Endothelial cell (in vitro differentiated cells): ENCODE data around the gene CASQ1. TPM values are rescaled to one million over a fixed set of nuclear protein-coding genes. Genes with fewer than 3 reads are reported as not detected.

Experiments used
- DNase-seq: peaks from one replicate; pipeline ENCODE4 v3.0.0; 2021; ENCODE audit warnings: low spot score
- H3K27ac Mint-ChIP-seq: one replicate; pipeline ENCODE4 v1.8.0; 2021; ENCODE audit warnings: mixed read lengths, inconsistent platforms; ENCODE audit not compliant: unreplicated experiment
- H3K27me3 Mint-ChIP-seq: one replicate; pipeline ENCODE4 v1.8.0; 2021; ENCODE audit warnings: mild to moderate bottlenecking, moderate library complexity, mixed read lengths, inconsistent platforms; ENCODE audit not compliant: unreplicated experiment
- H3K36me3 Mint-ChIP-seq: one replicate; pipeline ENCODE4 v1.8.0; 2021; ENCODE audit warnings: mild to moderate bottlenecking, low read depth, mixed read lengths, inconsistent platforms; ENCODE audit not compliant: unreplicated experiment
- H3K4me1 Mint-ChIP-seq: one replicate; pipeline ENCODE4 v1.8.0; 2021; ENCODE audit warnings: mild to moderate bottlenecking, mixed read lengths, inconsistent platforms; ENCODE audit not compliant: unreplicated experiment
- H3K4me3 Mint-ChIP-seq: one replicate; pipeline ENCODE4 v1.8.0; 2021; ENCODE audit warnings: mild to moderate bottlenecking, mixed read lengths, inconsistent platforms; ENCODE audit not compliant: unreplicated experiment
- H3K9me3 Mint-ChIP-seq: one replicate; pipeline ENCODE4 v1.8.0; 2021; ENCODE audit warnings: mixed read lengths, inconsistent platforms; ENCODE audit not compliant: unreplicated experiment
- CTCF ChIP-seq: fragments of 200-600 bp; sonication (generic); IDR thresholded peaks from one replicate; pipeline ENCODE4 v1.5.0; 2021; ENCODE audit warnings: antibody characterized with exemption; ENCODE audit not compliant: unreplicated experiment
- long read RNA-seq: library from polyadenylated mRNA; unstranded; transcript quantifications from one replicate; pipeline ENCODE4 v2.0.0, GENCODE V29; 2020; ENCODE audit not compliant: unreplicated experiment
- total RNA-seq: library from RNA; stranded (reverse); fragmentation: NEBNext Ultra II Directional; extraction: Animal tissue kit (Norgen Biotek cat#: 25700); gene quantifications from one replicate; pipeline ENCODE4 v1.2.1, GENCODE V29; 2021; ENCODE audit not compliant: unreplicated experiment

CASQ1 gene
- not detected for total RNA-seq
- long read RNA-seq, result 0 reads

- TF ChIP-seq CTCF, result no peak
- H3K27me3 Mint-ChIP-seq, result peaks cover 2% of the 10 kb centered on the region
- H3K4me3 Mint-ChIP-seq, result no peak within 1 kb of the TSS
- peak within 1 kb of the TSS; percentile 38 for H3K27ac Mint-ChIP-seq
- H3K36me3 Mint-ChIP-seq, result peaks cover 10% of the 10 kb centered on the region
- DNase-seq, result no peak
- H3K9me3 Mint-ChIP-seq, result no peaks in the 10 kb centered on the region
- H3K4me1 Mint-ChIP-seq, result peaks cover 2% of the 10 kb centered on the region
Measured at GRCh38 chr1:160189649-160190625, at the start of gene CASQ1. Gene CASQ1 (plus strand): TSS chr1:160190575. CDS start chr1:160190752, 177 bp downstream.

- DNase-seq, result no peak
- H3K9me3 Mint-ChIP-seq, result no peaks in the 10 kb centered on the region
- H3K4me1 Mint-ChIP-seq, result peaks cover 10% of the 10 kb centered on the region
- H3K27ac Mint-ChIP-seq, result no peak overlapping the region
- no peak overlapping the region for H3K4me3 Mint-ChIP-seq
- H3K36me3 Mint-ChIP-seq, result peaks cover 7% of the 10 kb centered on the region
- H3K27me3 Mint-ChIP-seq, result peaks cover 2% of the 10 kb centered on the region
- no peak for TF ChIP-seq CTCF
Measured at GRCh38 chr1:160143695-160144094, 46.7 kb upstream of the CASQ1 start.

DNA sequence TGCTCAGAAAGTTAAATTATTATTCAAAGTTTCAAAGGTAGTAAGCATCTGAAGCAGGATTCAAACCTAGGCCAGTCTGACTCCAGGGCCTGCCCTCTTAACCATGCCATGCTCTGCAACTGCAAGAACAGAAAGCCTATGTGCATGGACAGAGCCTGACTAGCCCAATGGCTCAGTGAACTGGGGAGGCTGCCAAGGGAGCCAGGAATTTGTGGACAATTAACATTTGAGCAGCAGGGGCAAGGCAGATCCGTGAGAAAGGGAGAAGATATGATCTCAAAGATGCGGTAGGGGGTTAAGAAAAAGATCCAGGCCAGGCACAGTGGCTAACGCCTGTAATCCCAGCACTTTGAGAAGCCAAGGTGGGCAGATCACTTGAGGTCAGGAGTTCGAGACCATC, 45.5 kb upstream of the CASQ1 start:
- Mint-ChIP-seq H3K27me3 (peaks cover 2% of the 10 kb centered on the region), H3K27ac (no peak overlapping the region)

DNA sequence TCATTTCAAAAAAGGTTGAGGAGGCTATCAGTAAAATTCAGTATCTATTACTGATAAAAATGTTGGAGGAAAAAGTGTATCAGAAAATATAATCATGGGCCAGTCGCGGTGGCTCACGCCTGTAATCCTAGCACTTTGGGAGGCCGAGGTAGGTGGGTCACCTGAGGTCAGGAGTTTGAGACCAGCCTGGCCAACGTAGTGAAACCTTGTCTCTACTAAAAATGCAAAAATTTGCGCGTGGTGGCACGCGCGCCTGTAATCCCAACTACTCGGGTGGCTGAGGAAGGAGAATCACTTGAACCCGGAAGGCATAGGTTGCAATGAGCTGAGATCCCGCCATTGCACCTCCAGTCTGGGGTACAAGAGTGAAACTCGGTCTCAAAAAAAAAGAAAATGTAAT, 44.3 kb upstream of the CASQ1 start:
- peaks cover 2% of the 10 kb centered on the region for H3K27me3 Mint-ChIP-seq
- TF ChIP-seq CTCF, result no peak
- no peaks in the 10 kb centered on the region for H3K9me3 Mint-ChIP-seq
- DNase-seq, result no peak
- H3K27ac Mint-ChIP-seq, result no peak overlapping the region
- peaks cover 10% of the 10 kb centered on the region for H3K4me1 Mint-ChIP-seq
- H3K4me3 Mint-ChIP-seq, result no peak overlapping the region
- peaks cover 3% of the 10 kb centered on the region for H3K36me3 Mint-ChIP-seq

More for the DNA sequence above, 45.5 kb upstream of the CASQ1 start:
- Mint-ChIP-seq H3K4me1 (peaks cover 10% of the 10 kb centered on the region), H3K4me3 (no peak overlapping the region), H3K36me3 (peaks cover 7% of the 10 kb centered on the region), H3K9me3 (no peaks in the 10 kb centered on the region)
- TF ChIP-seq CTCF, result no peak
- no peak for DNase-seq

GRCh38 chr1:160148121-160148520, 42.3 kb upstream of the CASQ1 start:
- Mint-ChIP-seq H3K9me3 (no peaks in the 10 kb centered on the region), H3K36me3 (no peaks in the 10 kb centered on the region), H3K4me3 (no peak overlapping the region), H3K4me1 (no peaks in the 10 kb centered on the region), H3K27ac (no peak overlapping the region), H3K27me3 (peaks cover 5% of the 10 kb centered on the region)
- DNase-seq, result no peak
- no peak for TF ChIP-seq CTCF
